ENCODE measurements around the gene GSTM5.

GSTM5 gene

GRCh38 chr1:109716121-109716520 is 4.1 kb downstream of the GSTM5 start:
- H3K27ac ChIP-seq, result no peak overlapping the region
- TF ChIP-seq ZFX (IDR thresholded peaks at IDR 0.05) (no peak), CTCF (conservative IDR thresholded peaks at IDR 0.05) (no peak)

GRCh38 chr1:109716570-109717090 is 4.6 kb downstream of the GSTM5 start:
- TF ChIP-seq ZFX (IDR thresholded peaks at IDR 0.05) (no peak), CTCF (conservative IDR thresholded peaks at IDR 0.05) (no peak)

GRCh38 chr1:109717729-109718128 is 5.7 kb downstream of the GSTM5 start:
- TF ChIP-seq CTCF (conservative IDR thresholded peaks at IDR 0.05), result no peak
- TF ChIP-seq ZFX (IDR thresholded peaks at IDR 0.05), result no peak
- no peak overlapping the region for H3K27ac ChIP-seq

More at GRCh38 chr1:109716570-109717090, 4.6 kb downstream of the GSTM5 start:
- H3K27ac ChIP-seq, result no peak overlapping the region

GRCh38 chr1:109718495-109718894 is 6.4 kb downstream of the GSTM5 start:
- no peak for TF ChIP-seq ZFX (IDR thresholded peaks at IDR 0.05)
- no peak overlapping the region for H3K27ac ChIP-seq

- TF ChIP-seq ZFX (IDR thresholded peaks at IDR 0.05) (no peak), CTCF (conservative IDR thresholded peaks at IDR 0.05) (no peak)
- H3K27ac ChIP-seq, result no peak overlapping the region
Observed at GRCh38 chr1:109719337-109719837, 7.3 kb downstream of the GSTM5 start.

GRCh38 chr1:109721042-109721441 is 9.0 kb downstream of the GSTM5 start:
- H3K27ac ChIP-seq, result no peak overlapping the region
- TF ChIP-seq CTCF (conservative IDR thresholded peaks at IDR 0.05), result no peak
- TF ChIP-seq ZFX (IDR thresholded peaks at IDR 0.05), result no peak

DNA sequence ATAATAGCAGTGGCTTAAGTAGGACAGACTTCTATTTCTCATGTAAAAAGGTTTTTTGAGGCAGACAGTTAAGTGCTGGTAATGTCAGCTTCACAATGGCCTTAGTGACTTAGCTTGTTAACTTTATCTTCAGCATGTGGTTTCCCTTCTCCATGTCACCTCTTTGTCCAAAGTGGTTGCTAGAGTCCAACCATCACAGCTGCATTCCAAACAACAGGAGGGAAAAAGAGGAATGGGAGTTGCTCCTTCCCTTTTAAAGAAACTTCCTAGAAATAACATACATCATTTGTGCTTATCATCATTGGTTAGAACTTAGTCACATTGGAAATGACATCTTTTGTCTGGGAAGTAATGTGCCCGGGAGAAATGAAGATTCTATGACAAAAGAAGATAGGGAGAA is 9.9 kb downstream of the GSTM5 start:
- TF ChIP-seq CTCF (conservative IDR thresholded peaks at IDR 0.05) (no peak), ZFX (IDR thresholded peaks at IDR 0.05) (no peak)
- H3K27ac ChIP-seq, result no peak overlapping the region

Measured in C4-2B (cell line).